Measurements from ENCODE around the gene CDCP2. TPM values are rescaled to one million over a fixed set of nuclear protein-coding genes. Genes with fewer than 3 reads are reported as not detected.

Gene CDCP2
- total RNA-seq, 1 donor from 2014 or later = not detected

- Mint-ChIP-seq H3K27me3 (ENCODE audit: low read depth) (no peaks in the 10 kb centered on the region), H3K4me1 (peaks cover 25% of the 10 kb centered on the region), H3K27ac (ENCODE audit: unreplicated experiment) (peak overlapping the region; percentile 44), H3K4me3 (no peak overlapping the region), H3K9me3 (no peaks in the 10 kb centered on the region), H3K36me3 (ENCODE audit: low read depth) (no peaks in the 10 kb centered on the region)
- no peak for DNase-seq (ENCODE audit: low read depth, low spot score)
- TF ChIP-seq CTCF (conservative IDR thresholded peaks at IDR 0.05) = no peak
Observed at GRCh38 chr1:54136269-54136896, 16.4 kb downstream of the CDCP2 start.

- TF ChIP-seq CTCF (conservative IDR thresholded peaks at IDR 0.05) = no peak
- Mint-ChIP-seq H3K36me3 (ENCODE audit: low read depth) (no peaks in the 10 kb centered on the region), H3K9me3 (no peaks in the 10 kb centered on the region), H3K4me3 (no peak overlapping the region), H3K27me3 (ENCODE audit: low read depth) (peaks cover 3% of the 10 kb centered on the region), H3K4me1 (peaks cover 25% of the 10 kb centered on the region), H3K27ac (ENCODE audit: unreplicated experiment) (peak overlapping the region; percentile 90)
- DNase-seq (ENCODE audit: low read depth, low spot score) = no peak
Observed at GRCh38 chr1:54135436-54136120, 17.2 kb downstream of the CDCP2 start.

GRCh38 chr1:54134295-54134694 lies 18.5 kb downstream of the CDCP2 start:
- no peak overlapping the region for H3K4me3 Mint-ChIP-seq
- no peaks in the 10 kb centered on the region for H3K36me3 Mint-ChIP-seq (ENCODE audit: low read depth)

GRCh38 chr1:54132495-54132894 lies 20.3 kb downstream of the CDCP2 start:
- Mint-ChIP-seq H3K4me1 (peaks cover 23% of the 10 kb centered on the region), H3K9me3 (no peaks in the 10 kb centered on the region), H3K36me3 (ENCODE audit: low read depth) (no peaks in the 10 kb centered on the region), H3K27me3 (ENCODE audit: low read depth) (peaks cover 3% of the 10 kb centered on the region), H3K27ac (ENCODE audit: unreplicated experiment) (no peak overlapping the region), H3K4me3 (no peak overlapping the region)
- no peak for TF ChIP-seq CTCF (conservative IDR thresholded peaks at IDR 0.05)
- DNase-seq (ENCODE audit: low read depth, low spot score) = no peak

More at GRCh38 chr1:54134295-54134694, 18.5 kb downstream of the CDCP2 start:
- H3K4me1 Mint-ChIP-seq = peaks cover 25% of the 10 kb centered on the region
- no peaks in the 10 kb centered on the region for H3K9me3 Mint-ChIP-seq
- no peak for TF ChIP-seq CTCF (conservative IDR thresholded peaks at IDR 0.05)
- H3K27me3 Mint-ChIP-seq (ENCODE audit: low read depth) = peaks cover 3% of the 10 kb centered on the region
- H3K27ac Mint-ChIP-seq (ENCODE audit: unreplicated experiment) = peak overlapping the region; percentile 87
- no peak for DNase-seq (ENCODE audit: low read depth, low spot score)

- Mint-ChIP-seq H3K27ac (ENCODE audit: unreplicated experiment) (no peak overlapping the region), H3K4me3 (no peak overlapping the region), H3K9me3 (no peaks in the 10 kb centered on the region), H3K27me3 (ENCODE audit: low read depth) (peaks cover 3% of the 10 kb centered on the region), H3K4me1 (peaks cover 17% of the 10 kb centered on the region), H3K36me3 (ENCODE audit: low read depth) (no peaks in the 10 kb centered on the region)
- DNase-seq (ENCODE audit: low read depth, low spot score) = no peak
- no peak for TF ChIP-seq CTCF (conservative IDR thresholded peaks at IDR 0.05)
Observed at GRCh38 chr1:54131419-54131818, 21.4 kb downstream of the CDCP2 start.

All from neural crest cell (in vitro differentiated cells).